HCT116 (cell line): ENCODE data around the gene HOXA7. TPM values are rescaled to one million over a fixed set of nuclear protein-coding genes. Genes with fewer than 3 reads are reported as not detected.

Experiments used
- ATAC-seq: fragments of 200-7000 bp; cut with Tn5 transposase; 2 replicates; pipeline ENCODE4 v1.9.1; 2020; ENCODE audit warnings: mild to moderate bottlenecking, moderate library complexity
- BruUV-seq: library from RNA; stranded (reverse); fragments of 400-500 nt; replicated peaks from 2 replicates; lab custom pipeline; 2021; lab: Mats Ljungman, UMichigan
- CTCF ChIA-PET: fragments of 300-600 bp; sonication (Branson Sonifier 250); formaldehyde crosslinking; loops from one replicate; lab custom pipeline; 2021; ENCODE audit warnings: antibody characterized with exemption; lab: Charles Lee
- POLR2A ChIA-PET: fragments of 300-600, 350-600 bp; sonication (Branson Sonifier 250); formaldehyde crosslinking; loops from one replicate; lab custom pipeline; 2021; ENCODE audit warnings: antibody characterized with exemption; lab: Charles Lee
- RAD21 ChIA-PET, 2 experiments: fragments of 300-600 bp; sonication (Branson Sonifier 250); formaldehyde crosslinking; loops; one replicate each; lab custom pipeline; 2023; ENCODE audit warnings: low total read pairs in 2 of 2; ENCODE audit not compliant: uncharacterized antibody in 2 of 2, unreplicated experiment in 2 of 2, low non-redundant PET in 1 of 2; lab: Charles Lee
- DNase-seq: peaks from one replicate; pipeline ENCODE4 v3.0.0-alpha.2; 2010; ENCODE audit warnings: low read depth, low spot score
- H2AFZ ChIP-seq: fragments of 200-600 bp; shearing (Covaris generic), sonication (generic); 2 replicates; pipeline ENCODE4 v1.6.1; 2017; ENCODE audit warnings: low read depth, mixed run types, mixed read lengths, antibody characterized with exemption, low read length; ENCODE audit not compliant: poor library complexity, severe bottlenecking
- H3K27ac ChIP-seq: 2 replicates; pipeline ENCODE4 v1.5.1; 2012; ENCODE audit warnings: low read depth, low read length
- H3K27me3 ChIP-seq: fragments of 200-600 bp; sonication (generic); 2 replicates; pipeline ENCODE4 v1.6.1; 2016; ENCODE audit warnings: mixed run types, low read length, mixed read lengths; ENCODE audit not compliant: insufficient read depth
- H3K36me3 ChIP-seq, 2 experiments: fragments of 200-500 bp in 1 of 2; fragments of 200-600 bp in 1 of 2; sonication (Bioruptor generic) in 1 of 2; sonication (generic) in 1 of 2; 2 replicates each; pipeline versions ENCODE4 v1.5.1 to v1.6.1; 2014 to 2016; ENCODE audit warnings: low read length in 2 of 2, inconsistent platforms in 1 of 2, mixed read lengths in 1 of 2, mixed run types in 1 of 2; ENCODE audit not compliant: insufficient read depth in 2 of 2, control insufficient read depth in 1 of 2
- H3K4me1 ChIP-seq, 2 experiments: fragments of 200-600 bp in 1 of 2; sonication (generic) in 1 of 2; 2 replicates each; pipeline versions ENCODE4 v1.5.1 to v1.6.1; 2012 to 2017; ENCODE audit warnings: low read length in 2 of 2, inconsistent platforms in 1 of 2, mild to moderate bottlenecking in 1 of 2, mixed read lengths in 1 of 2, mixed run types in 1 of 2, moderate library complexity in 1 of 2; ENCODE audit not compliant: insufficient read depth in 2 of 2, control insufficient read depth in 1 of 2
- H3K4me2 ChIP-seq: fragments of 200-600 bp; sonication (generic); 2 replicates; pipeline ENCODE4 v1.6.1; 2017; ENCODE audit warnings: mixed run types, low read length, mixed read lengths
- H3K4me3 ChIP-seq, 2 experiments: fragments of 200-600 bp in 1 of 2; sonication (generic) in 1 of 2; replicated peaks in 1 of 2; 2 replicates each; pipeline ENCODE4 v1.5.1; 2011 to 2016; ENCODE audit warnings: low read length in 2 of 2, control low read depth in 1 of 2, low read depth in 1 of 2, mild to moderate bottlenecking in 1 of 2, mixed read lengths in 1 of 2, mixed run types in 1 of 2
- H3K79me2 ChIP-seq: fragments of 200-600 bp; sonication (generic); 2 replicates; pipeline ENCODE4 v1.6.1; 2017; ENCODE audit warnings: mild to moderate bottlenecking, mixed run types, low read length, moderate library complexity, mixed read lengths; ENCODE audit not compliant: insufficient read depth
- H3K9ac ChIP-seq: fragments of 200-600 bp; sonication (generic); 2 replicates; pipeline ENCODE4 v1.6.1; 2016; ENCODE audit warnings: low read length, mixed read lengths
- H3K9me2 ChIP-seq: fragments of 200-600 bp; sonication (generic), shearing (Covaris generic); 2 replicates; pipeline ENCODE4 v1.6.1; 2017; ENCODE audit warnings: mixed run types, mild to moderate bottlenecking, moderate library complexity; ENCODE audit not compliant: insufficient read depth
- H3K9me3 ChIP-seq, 2 experiments: fragments of 200-500 bp in 1 of 2; fragments of 200-600 bp in 1 of 2; sonication (Bioruptor generic) in 1 of 2; sonication (generic) in 1 of 2; 2 replicates each; pipeline ENCODE4 v1.6.1; 2014 to 2017; ENCODE audit warnings: low read length in 2 of 2, mixed read lengths in 2 of 2, inconsistent platforms in 1 of 2, low read depth in 1 of 2, mild to moderate bottlenecking in 1 of 2, mixed run types in 1 of 2, moderate library complexity in 1 of 2; ENCODE audit not compliant: control insufficient read depth in 1 of 2, insufficient read depth in 1 of 2
- H4K20me1 ChIP-seq: fragments of 200-600 bp; sonication (generic), shearing (Covaris generic); 2 replicates; pipeline ENCODE4 v1.6.1; 2017; ENCODE audit warnings: mixed run types, mild to moderate bottlenecking, moderate library complexity; ENCODE audit not compliant: insufficient read depth
- CBX3 ChIP-seq: IDR thresholded peaks from 2 replicates; pipeline ENCODE4 v1.6.1; 2012; ENCODE audit warnings: low read depth
- CEBPB ChIP-seq: IDR thresholded peaks from 2 replicates; pipeline ENCODE4 v1.6.1; 2012; ENCODE audit warnings: low read depth
- CTCF ChIP-seq, 3 experiments: fragments of 200-600 bp in 1 of 3; sonication (generic) in 1 of 3; IDR thresholded peaks in 2 of 3; conservative IDR thresholded peaks in 1 of 3; 2 replicates each; pipeline ENCODE4 v1.5.1; 2012 to 2017; ENCODE audit warnings: low read depth in 2 of 3, low read length in 2 of 3, antibody characterized with exemption in 1 of 3, borderline replicate concordance in 1 of 3, control low read depth in 1 of 3, mild to moderate bottlenecking in 1 of 3, mixed read lengths in 1 of 3, mixed run types in 1 of 3, moderate library complexity in 1 of 3; ENCODE audit not compliant: insufficient read depth in 1 of 3
- ELF1 ChIP-seq: IDR thresholded peaks from 2 replicates; pipeline ENCODE4 v1.6.1; 2012; ENCODE audit warnings: low read depth, borderline replicate concordance
- EZH2 ChIP-seq: fragments of 200-600 bp; sonication (generic); IDR thresholded peaks from 2 replicates; pipeline ENCODE4 v1.6.1; 2017; ENCODE audit warnings: antibody characterized with exemption, mixed run types
- EZH2phosphoT487 ChIP-seq: fragments of 200-600 bp; IDR thresholded peaks from 2 replicates; pipeline ENCODE4 v1.6.1; 2018; ENCODE audit warnings: antibody characterized with exemption, borderline replicate concordance
- FOSL1 ChIP-seq: IDR thresholded peaks from 2 replicates; pipeline ENCODE4 v1.6.1; 2012; ENCODE audit warnings: low read depth
- JUND ChIP-seq: IDR thresholded peaks from 2 replicates; pipeline ENCODE4 v1.6.1; 2012
- MAX ChIP-seq: IDR thresholded peaks from 2 replicates; pipeline ENCODE4 v1.6.1; 2012
- POLR2A ChIP-seq: IDR thresholded peaks from 2 replicates; pipeline ENCODE4 v1.7.0; 2011; ENCODE audit warnings: borderline replicate concordance; ENCODE audit not compliant: insufficient read depth, insufficient read length; ENCODE audit errors: extremely low read depth
- POLR2AphosphoS5 ChIP-seq: IDR thresholded peaks from 2 replicates; pipeline ENCODE4 v1.6.1; 2011; ENCODE audit warnings: mild to moderate bottlenecking, low read depth, low read length, moderate library complexity
- RAD21 ChIP-seq: IDR thresholded peaks from 2 replicates; pipeline ENCODE4 v1.6.1; 2012; ENCODE audit warnings: low read depth, mild to moderate bottlenecking
- REST ChIP-seq: IDR thresholded peaks from 2 replicates; pipeline ENCODE4 v1.6.1; 2012; ENCODE audit warnings: low read depth
- SP1 ChIP-seq: IDR thresholded peaks from 2 replicates; pipeline ENCODE4 v1.6.1; 2012; ENCODE audit warnings: low read depth
- TCF7L2 ChIP-seq: IDR thresholded peaks from 2 replicates; pipeline ENCODE4 v1.7.0; 2011; ENCODE audit warnings: borderline replicate concordance, inconsistent platforms; ENCODE audit not compliant: insufficient read depth, insufficient read length; ENCODE audit errors: extremely low read depth
- ZFX ChIP-seq: fragments of 450-650 bp; IDR thresholded peaks from 2 replicates; pipeline ENCODE4 v1.6.1; 2017
- intact Hi-C: fragments of 100-400 bp; cut with micrococcal nuclease; formaldehyde crosslinking; loops from 2 replicates; pipeline ENCODE4 v1.10.0; 2022
- total RNA-seq: library from RNA; stranded (reverse); gene quantifications from one replicate; pipeline ENCODE4 v1.2.1, GENCODE V29; 2021; ENCODE audit not compliant: unreplicated experiment

HOXA7 gene
- total RNA-seq, 1 experiment from 2014 or later = 15.0 TPM

- intact Hi-C loops = no loop called here
- Histone ChIP-seq H4K20me1 (no peaks in the 10 kb centered on the region), H3K9me3 (no peaks in the 10 kb centered on the region), H3K9ac (peak overlapping the region; percentile 89)
- peak; percentile 28 for ATAC-seq
- no peak for DNase-seq
- RAD21 ChIA-PET = interaction anchor here in 1 of 2 experiments (1.1 kb wide), 1 partner anchor 58 kb away, joined by 3 read pairs; no protein-coding TSS in a partner anchor
- CTCF ChIA-PET = interaction anchor here (0.9 kb wide), 2 partner anchors 12 to 760 kb away, joined by 3 read pairs; no protein-coding TSS in a partner anchor
- POLR2A ChIA-PET = no interaction called here
- TF ChIP-seq FOSL1 (no peak), MAX (no peak), SP1 (no peak), CBX3 (no peak), POLR2A (peak; percentile 17), CEBPB (no peak), EZH2phosphoT487 (no peak), TCF7L2 (no peak), RAD21 (no peak), REST (no peak), CTCF (IDR thresholded peaks at IDR 0.05 in 2 of 3, conservative IDR thresholded peaks at IDR 0.05 in 1 of 3; ENCODE audit: borderline replicate concordance in 1 of 3, insufficient read depth in 1 of 3, low read depth in 2 of 3, low read length in 2 of 3) (no peak), ZFX (no peak), JUND (no peak), EZH2 (no peak), POLR2AphosphoS5 (peak; percentile 6; the same call in 1 of the 2 replicates), ELF1 (no peak)
- TF ChIP-seq, all 23 proteins: peak for 2
- no TSS peak for BruUV-seq
- Histone ChIP-seq H3K36me3 (no peaks in the 10 kb centered on the region), H3K9me2 (no peaks in the 10 kb centered on the region), H3K27me3 (no peaks in the 10 kb centered on the region), H3K27ac (peak overlapping the region; percentile 91), H2AFZ (no peak overlapping the region), H3K4me1 (peaks cover 31 to 57% of the 10 kb centered on the region in 2 experiments), H3K79me2 (peaks cover 69% of the 10 kb centered on the region), H3K4me2 (peak overlapping the region; percentile 97), H3K4me3 (peak overlapping the region; percentile 66 to 77)
Observed at GRCh38 chr7:27172823-27173510, 16.5 kb upstream of the HOXA7 start.
